Caki2 (cell line): ENCODE results near the gene BCL7A. TPM values are rescaled to one million over a fixed set of nuclear protein-coding genes. Genes with fewer than 3 reads are reported as not detected.
A peak's percentile ranks its signal among the peaks of the same experiment; 100 is the strongest.
"Not testable (repeated sequence)": the region's sequence is repeated elsewhere in the genome, so short reads cannot be mapped to it uniquely, and the experiment has no call there.

ENCODE experiments used
- DNase-seq: peaks from one replicate; pipeline ENCODE4 v3.0.0-alpha.2; 2015; ENCODE audit warnings: low read depth
- in situ Hi-C: cut with HindIII; loops from 2 replicates; pipeline ENCODE4 v1.10.0; 2016; ENCODE audit warnings: low sequenced_read_pairs, low pct_unique_long_range_greater_than_20kb, mixed read lengths
- total RNA-seq: library from RNA; depleted of rRNA; stranded (reverse); fragments of >200 nt; shearing (Covaris generic); gene quantifications from 2 replicates; pipeline ENCODE4 v1.2.3, GENCODE V29; 2014; ENCODE audit warnings: low replicate concordance; rRNA removed

BCL7A gene
- 23.8 and 28.8 TPM in 2 replicates for total RNA-seq

DNA sequence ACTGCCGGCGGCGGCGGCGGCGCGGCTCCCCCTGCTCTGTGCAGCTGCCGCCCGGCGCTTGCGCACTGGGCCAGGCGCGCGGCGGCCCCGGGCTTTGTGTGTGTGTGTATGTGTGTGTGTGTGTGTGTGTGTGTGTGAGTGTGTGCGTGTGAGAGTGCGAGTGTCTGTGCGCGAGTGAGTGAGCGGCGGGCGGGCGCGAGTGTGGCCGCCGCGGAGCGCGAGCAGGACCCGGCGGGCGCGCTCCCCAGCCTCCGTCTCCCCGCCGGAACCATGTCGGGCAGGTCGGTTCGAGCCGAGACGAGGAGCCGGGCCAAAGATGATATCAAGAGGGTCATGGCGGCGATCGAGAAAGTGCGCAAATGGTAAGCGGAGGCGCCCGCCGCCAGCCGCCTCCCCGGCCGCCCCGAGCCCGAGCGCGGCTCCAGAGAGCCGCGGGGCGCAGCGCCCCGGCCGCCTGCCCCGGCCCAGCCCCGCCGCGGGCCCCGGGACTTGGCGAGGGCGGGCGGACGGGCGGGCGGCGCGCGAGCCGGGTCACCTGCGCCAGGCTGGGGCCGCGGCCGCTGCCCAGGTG, at the start of gene BCL7A:
BCL7A (plus strand) TSS at position 63 of the 571 bp plus-strand sequence; CDS start at position 271, 208 bp downstream.
- DNase-seq: peak; percentile 90
- in situ Hi-C loops: no loop called here

DNA sequence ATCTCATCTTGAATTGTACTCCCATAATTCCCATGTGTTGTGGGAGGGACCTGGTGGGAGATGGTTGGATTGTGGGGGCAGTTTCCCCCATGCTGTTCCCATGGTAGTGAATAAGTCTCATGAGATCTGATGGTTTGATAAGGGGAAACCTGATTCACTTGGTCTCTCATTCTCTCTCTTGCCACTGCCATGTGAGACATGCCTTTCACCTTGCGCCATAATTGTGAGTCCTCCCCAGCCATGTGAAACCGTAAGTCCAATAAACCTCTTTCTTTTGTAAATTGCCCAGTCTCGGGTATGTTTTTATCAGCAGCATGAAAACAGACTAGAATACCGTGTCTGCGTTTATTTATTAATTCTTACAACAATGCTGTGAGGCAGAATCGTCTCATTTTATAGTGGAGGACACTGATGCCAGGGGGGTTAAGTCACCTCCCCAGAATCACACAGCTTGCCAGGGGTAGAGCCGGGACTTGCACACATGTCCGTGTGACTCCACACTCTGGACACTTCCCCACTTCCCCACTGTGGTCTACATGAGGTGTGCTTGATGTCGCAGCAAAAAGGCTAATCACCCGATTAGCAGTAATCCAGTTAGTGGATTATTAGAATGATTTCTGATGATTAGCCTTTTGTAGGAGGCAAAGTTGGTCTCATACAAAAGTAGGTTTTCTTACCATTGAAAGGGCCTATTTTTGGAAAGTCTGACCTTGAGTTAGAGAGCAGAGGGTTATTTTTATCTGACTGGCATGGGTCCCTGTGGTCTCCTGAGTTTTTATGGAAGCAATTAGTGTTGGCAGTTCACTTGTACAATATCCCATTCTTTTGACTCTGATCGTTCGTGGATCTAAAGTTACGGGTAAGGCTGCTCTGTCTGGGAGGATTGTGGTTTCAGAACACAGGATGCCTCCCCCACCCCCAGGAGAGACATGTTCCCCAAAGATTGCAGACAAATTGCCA, 47.4 kb upstream of the BCL7A start:
- in situ Hi-C loops: no loop called here
- DNase-seq: no peak

DNA sequence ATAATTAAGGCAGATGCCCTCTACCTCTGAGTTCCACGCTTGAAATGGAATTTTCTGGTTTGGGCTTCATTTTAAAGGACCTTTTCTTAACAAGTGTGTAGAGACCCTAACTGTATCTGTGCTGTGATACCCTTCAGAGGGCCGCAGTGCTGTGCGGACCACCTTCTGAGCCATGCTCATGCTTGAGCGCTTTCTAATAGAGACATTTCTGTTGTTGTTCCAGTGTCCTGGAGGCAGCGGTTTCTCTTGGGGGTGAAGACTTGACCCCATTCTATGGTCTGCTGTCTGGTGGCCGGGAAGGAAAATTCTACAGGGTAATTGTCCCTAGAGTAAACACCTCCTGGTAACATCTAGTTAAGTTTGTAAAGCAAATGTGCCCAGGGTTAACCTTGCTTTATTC, 46.7 kb upstream of the BCL7A start:
- DNase-seq: no peak
- in situ Hi-C loops: no loop called here

DNA sequence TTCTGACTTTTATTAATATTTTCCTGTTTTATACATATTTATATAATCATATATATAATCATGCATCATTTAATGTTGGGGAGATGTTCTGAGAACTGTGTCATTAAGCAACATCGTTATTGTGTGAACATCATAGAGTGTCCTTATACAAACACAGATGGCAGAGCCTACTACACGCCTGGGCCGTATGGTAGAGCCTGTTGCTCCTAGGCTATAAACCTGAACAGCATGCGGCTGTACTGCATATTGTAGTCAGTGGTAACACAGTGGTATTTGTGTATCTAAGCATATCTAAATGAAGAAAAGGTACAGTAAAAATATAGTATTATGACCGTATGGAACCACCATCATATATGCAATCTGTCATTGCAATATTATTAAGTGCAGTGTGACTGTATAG, 44.7 kb upstream of the BCL7A start:
- no peak for DNase-seq
- in situ Hi-C loops: no loop called here

DNA sequence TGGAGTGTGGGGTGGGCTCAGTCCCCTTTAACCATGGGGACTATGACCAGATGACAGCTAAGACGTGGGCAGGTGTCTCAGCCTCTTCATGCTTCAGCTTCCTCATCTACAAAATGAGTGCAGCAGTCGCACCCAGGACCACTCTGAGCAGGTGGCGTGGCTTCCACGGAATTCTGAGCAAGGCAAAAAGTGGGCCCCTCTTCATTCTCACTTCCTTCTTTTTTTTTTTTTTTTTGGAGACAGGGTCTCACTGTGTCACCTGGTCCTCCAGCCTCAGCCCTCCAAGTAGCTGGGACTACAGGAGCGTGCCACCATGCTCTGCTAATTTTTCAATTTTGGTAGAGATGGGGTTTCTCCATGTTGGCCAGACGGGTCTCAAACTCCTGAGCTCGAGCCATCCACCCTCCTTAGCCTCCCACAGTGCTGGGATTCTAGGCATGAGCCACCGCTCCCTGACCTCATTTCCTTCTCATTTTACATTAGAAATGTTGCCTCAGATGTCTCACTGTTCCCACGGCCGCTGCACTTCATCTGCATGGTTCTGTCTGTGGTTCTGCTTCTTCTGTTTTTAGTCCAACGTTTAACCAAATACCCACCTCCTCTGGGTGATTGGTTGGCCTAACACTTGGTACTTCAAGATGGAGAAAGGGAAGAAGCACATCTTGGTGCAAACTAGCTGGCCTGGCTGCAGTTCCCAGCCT, 41.3 kb upstream of the BCL7A start:
- DNase-seq: no peak
- in situ Hi-C loops: no loop called here

DNA sequence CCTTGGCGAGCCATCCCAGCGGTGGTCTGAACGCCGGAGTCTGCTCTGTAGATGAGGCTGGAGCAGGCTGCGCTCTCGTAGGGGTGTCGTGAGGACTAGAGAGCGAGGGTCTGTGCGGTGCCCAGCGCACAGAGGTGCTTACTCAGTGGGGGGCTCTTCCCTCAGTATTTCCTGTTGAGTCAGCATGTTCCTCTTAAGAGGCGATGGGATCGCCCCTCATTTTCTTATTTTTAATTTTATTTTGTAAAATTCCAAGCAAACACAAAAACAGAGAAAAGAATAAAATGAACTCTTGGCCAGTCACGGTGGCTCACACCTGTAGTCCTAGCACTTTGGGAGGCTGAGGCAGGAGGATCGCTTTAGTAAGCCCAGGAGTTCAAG, 40.8 kb upstream of the BCL7A start:
- in situ Hi-C loops: no loop called here
- no peak for DNase-seq

DNA sequence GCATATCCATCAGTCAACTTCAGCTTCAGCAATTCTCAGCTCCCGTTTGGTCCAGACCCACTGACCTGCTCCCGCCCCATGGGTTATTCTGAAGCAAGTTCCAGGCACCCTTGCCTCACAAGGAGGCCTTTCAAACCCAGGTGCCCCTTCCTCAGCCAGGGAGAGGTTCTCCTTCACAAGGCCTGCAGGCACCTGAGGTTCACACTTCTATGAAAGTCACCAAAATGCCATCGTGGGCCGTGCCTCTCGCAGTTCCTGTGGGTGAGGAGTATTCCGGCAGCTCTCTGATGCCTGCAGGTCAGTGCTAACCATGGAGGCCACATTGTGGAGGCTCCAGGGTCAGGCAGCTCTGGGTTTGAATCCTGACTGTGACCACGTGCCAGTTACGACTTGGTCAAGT, 40.2 kb upstream of the BCL7A start:
- in situ Hi-C loops: no loop called here
- DNase-seq: no peak

DNA sequence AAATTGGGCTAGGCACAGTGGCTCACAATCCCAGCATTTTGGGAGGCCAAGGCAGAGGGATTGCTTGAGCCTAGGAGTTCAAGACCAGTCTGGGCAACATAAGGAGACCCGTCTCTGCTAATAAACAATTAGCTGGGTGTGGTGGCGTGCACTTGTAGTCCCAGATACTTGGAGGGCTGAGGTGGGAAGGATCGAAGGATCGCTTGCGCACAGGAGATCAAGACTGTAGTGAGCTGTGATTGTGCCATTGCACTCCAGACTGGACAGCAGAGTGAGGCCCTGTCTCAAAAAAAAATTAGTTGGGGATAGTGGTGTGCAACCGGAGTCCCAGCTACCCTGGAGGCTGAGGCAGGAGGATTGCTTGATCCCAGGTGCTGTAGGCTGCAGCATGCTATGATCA, 38.7 kb upstream of the BCL7A start:
- in situ Hi-C loops: no loop called here
- DNase-seq: no peak

DNA sequence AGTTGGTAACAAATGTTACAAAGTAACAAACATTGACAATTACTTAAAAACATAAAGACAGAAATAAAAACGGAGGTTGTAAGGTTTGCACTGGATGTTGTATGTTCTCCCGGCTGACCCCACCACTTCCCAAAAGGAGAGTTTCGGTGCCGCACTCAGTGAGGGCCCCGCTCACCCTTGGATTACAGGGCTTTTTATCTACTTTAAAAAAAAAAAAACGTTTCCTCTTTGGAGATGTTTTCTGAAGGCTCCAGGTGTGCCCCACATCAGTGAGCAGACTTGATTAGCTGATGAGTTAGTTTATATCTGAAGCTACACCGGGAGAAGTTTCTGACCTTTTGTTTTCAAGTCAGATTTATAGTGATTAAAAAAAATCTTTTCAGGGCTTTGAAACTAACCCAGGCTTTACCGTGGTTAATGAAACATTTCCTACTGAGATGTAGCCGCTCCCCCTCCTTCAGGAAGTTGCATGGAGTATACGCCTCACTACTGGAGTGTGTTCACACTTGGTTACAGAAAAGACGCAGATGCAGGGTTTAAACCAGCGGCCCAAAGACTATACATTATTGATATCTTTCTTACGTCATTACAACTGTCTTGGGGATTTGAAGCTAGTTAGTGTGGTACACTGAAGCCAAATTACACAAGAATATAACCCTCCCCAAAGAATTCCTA, 38.0 kb upstream of the BCL7A start:
- in situ Hi-C loops: no loop called here
- no peak for DNase-seq

DNA sequence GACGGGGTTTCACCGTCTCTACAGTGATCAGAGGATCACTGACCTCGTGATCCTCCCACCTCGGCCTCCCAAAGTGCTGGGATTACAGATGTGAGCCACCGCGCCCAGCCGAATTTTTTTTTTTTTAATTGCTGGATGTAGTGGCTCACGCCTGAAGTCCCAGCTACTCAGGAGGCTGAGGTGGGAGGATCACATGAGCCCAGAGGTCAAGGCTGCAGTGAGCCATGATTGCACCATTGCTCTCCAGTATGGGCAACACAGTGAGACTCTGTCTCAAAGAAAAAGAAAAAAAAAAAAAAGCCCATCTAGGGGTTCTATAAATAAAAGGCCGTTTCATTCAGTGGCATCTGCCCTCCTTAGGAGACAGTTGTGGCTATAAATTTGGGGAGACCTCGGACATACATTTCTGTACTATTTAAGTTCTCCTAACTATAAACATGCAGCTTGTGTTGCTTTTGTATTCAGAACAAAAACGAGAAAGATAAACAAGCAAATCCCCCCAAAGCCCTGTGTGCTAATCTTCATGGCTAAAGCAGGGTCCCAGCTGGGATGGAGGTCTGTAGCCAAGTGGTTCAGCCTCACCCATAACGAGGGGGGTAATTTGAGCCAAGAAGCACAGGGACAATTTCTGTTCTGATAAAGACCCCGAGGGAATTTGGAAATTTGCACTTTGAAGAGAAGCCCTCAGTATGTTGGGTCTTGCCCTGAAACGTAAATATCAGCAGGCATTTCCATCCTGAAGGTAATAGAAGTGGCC, 35.0 kb upstream of the BCL7A start:
- DNase-seq: no peak
- in situ Hi-C loops: no loop called here

DNA sequence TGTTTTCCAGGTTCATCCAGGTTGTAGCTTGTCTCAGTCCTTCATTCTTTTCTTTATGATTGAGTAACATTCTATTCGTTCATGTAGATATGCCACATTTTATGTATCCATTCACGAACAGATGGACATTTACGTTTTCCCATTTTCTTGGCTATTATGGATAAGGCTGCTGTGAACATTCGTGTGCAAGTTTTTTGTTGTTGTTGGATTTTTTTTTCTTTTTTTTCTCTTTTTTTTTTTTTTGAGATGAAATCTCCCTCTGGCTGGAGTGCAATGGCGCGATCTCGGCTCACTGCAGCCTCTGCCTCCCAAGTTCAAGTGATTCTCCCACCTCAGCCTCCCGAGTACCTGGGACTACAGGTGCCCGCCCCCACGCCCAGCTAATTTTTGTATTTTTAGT, 33.2 kb upstream of the BCL7A start:
- in situ Hi-C loops, DNase-seq: not testable (repeated sequence)

DNA sequence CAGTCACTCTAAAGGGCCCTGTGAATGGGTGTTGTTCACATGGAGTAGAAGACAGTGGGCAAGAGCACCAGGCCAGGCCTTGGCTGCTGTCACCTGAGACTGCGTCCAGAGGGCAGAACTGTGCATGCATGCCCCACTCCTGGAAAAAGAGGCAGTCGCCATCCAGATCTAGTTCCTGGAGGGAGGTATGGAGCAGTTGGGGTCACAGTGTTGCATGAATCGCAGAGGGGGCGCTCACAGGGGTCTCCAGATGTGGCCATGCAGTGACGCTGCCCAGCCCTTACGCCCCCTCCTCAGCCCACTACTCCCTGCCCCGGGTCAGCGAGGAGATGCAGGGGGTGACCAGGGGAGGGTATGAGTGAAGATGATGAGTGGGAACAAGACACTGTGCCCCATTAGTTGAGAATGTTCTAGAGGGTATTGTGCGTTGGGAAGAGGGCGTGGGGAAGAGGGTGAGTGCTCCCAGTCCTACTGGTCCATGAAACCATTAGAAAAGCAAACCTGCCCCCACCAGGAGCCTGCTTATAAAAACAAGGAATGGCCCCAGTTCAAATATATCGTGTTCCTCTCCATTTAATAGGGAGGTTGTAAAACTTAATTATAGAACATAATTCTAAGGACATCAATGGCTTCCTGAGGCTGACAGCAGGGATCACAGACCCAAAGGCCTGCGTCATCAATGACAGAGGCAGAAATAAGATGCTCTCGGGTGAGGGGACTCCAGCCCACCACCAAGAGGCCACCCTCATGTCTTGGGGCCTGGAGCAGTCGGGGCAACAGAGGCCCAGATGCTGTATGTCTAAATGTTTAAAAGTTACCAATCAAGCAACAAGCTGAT, 32.2 kb upstream of the BCL7A start:
- DNase-seq: no peak
- in situ Hi-C loops: no loop called here

DNA sequence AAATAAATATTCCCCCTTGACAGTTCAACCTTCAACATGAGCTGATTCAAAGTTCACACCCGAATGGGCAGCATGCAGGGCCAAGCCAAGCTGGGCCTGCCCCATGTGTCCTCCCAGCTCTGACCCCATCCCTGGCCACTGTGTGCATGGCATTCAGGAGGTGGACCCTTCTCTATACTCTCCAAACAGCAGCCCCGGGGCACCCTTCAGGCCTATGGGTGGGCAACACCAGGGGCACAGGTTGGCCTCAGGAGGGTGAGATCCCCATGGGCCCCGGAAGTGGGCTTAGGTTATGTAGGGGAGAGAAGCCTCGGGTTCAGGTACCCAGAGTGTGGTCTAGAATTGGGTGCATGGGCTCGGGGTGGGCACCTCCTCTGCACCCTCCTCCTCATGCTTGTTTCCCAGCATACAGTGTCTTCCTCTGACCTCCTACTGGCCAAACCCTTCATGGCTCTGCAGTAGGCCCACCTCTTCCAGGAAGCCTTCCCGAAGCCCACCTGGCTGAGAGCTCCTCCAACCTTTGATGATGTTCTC, 31.5 kb upstream of the BCL7A start:
- DNase-seq: no peak
- in situ Hi-C loops: no loop called here

DNA sequence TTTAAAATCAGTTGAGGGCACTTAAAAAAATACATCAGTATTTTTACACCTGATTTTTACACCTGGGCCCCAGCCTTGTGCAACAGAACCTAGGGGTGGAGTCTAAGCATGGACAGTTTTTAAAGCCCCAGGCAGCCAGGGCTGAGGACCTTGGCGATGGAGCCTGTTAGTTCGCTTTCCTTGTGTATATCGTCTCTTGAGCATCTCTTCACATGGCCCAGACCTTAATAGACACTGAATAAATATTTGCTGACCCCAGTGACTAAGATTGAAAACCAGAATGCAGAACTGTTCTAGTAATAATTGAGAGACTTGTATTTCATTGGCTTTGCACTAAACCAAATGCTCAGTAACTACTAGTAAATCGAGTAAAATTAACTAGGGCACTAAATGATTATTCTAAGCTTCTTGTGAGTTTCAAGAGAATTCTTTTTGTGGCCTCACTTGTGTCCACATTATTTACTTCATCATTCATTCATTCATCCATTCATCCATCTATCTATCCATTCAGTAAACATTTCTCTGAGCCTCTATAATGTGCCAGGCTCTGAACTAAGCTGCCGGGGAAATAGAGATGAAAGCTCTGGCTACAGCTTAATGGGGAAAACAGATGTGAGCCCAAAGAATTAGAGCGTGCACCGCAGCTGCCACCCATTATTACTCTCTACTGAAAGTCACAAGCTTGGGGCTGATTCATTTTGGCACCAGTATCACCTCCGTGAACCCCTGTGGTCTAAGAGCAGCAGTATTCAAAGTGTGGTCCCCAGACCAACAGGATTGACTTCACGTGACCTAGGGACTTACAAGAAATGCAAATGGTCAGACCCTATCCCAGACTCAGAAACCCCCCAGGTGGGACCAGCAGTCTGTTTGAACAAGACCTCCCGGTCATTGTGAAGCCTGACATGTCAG, 30.7 kb upstream of the BCL7A start:
- in situ Hi-C loops: no loop called here
- DNase-seq: no peak

DNA sequence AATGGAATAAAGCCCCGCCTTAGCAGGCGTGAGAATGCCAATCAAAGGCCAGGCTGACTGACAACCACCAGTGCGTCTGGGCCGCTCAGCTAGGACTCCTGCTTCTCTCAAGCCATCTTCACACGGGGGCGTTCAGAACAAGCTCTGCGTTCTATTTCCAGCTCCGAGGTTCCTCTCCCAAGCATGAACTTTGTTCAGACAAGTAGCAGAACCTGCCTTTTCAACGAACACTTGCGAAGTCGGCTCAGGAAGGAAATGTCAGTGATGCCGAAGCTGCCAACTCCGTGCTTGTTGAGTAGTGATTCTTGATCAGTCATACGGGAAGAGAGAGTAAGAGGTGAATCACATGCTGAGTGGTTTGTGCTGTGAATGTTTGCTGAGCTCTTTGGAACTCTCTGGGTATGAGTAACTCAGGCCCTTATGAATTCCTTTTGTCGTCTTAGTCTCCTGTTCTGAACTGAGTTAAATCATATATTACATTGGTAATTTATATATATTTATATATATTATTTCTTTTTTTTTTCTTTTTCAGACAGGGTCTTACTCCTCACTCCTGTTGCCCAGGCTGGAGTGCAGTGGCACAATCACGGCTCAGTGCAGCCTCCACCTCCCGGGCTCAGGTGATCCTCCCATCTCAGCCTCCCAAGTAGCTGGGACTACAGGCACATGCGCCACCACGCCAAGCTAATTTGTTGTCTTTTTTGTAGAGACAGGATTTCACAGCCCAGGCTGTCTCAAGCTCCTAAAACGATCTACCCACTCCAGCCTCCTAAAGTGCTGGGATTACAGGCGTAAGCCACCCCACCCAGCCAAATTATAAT, 29.4 kb upstream of the BCL7A start:
- in situ Hi-C loops: no loop called here
- peak; percentile 86 for DNase-seq
